GM18499 (cell line): ENCODE measurements around the gene IGF1.
A peak's percentile ranks its signal among the peaks of the same experiment; 100 is the strongest.

Experiments used
- ATAC-seq: cut with Tn5 transposase; IDR thresholded peaks from one replicate; pipeline ENCODE4 v1.9.1; 2021; ENCODE audit warnings: moderate number of reproducible peaks; ENCODE audit not compliant: insufficient read depth, unreplicated experiment

IGF1 gene

DNA sequence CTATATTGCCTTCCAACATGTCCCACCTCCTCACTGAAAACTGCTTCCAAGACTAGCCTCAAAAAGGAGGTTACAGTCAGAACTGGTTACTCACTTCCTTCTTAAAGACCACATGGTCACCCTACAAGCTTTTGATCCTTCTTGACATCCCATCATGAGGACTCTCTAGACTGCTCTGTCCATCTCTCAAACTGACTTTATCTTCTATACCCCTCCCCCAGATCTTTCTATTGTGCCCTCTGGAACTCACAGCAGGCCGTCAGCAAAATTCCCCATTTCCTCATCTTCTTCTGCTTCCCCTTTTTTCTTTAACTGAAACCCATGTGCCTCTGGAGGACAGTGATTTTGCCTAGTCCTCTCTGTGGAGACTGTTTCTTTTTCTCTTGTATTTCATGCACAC is 18.1 kb upstream of the IGF1 start:
- ATAC-seq, result no peak

DNA sequence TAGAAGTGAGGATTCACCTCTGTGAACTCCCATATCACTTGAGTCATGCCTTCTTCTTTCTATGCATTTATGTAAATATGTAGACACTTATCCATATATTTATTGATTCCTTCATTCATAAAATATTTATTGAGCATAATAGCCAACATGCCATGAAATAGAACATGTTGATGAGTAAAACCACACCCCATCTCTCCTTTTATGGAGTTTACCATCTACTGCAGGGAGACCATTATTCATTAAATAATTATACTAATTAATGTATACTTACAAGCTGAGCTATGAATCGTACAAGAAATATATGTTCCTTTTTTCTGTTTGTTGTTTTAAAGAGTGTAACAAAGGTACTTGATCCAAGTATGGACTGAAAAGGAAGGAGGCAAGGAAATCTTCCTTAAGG is 17.4 kb upstream of the IGF1 start:
- ATAC-seq, result no peak

DNA sequence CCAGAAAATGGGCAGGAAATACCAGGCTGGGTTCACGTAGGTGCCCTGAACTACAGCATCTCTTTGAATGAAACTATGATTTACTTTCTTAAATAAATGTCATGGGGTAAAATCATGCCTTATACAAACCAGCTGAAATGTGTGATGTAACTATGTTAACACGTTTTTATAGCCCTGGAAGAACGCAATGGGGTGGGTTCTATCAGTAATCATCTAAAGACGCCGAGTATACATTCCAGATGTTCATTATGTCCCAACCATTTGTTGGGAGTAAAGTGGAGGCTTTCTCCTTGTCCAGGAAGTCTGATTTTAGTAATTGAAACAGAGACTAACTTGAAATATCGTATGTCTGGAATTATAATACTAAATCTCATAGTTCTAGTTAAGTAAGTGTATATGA is 16.2 kb upstream of the IGF1 start:
- ATAC-seq, result no peak

DNA sequence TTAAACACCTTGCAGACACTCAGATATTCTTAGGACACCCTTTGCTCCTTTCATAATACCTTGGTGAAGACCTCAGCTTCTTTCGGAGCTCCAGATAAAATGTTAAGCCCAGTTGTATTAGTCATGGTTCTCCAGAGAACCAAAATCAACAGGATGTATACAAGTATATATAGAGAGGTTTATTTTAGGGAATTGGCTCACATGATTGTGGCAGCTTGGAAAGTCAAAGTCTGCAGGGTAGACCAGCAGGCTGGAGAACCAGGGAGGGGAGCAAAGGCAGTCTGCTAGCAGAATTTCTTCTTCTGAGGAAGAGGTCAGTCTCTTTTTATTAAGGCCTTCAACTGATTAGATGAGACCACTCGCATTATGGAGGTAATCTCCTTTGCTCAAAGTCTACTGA is 6.9 kb upstream of the IGF1 start:
- ATAC-seq, result no peak

DNA sequence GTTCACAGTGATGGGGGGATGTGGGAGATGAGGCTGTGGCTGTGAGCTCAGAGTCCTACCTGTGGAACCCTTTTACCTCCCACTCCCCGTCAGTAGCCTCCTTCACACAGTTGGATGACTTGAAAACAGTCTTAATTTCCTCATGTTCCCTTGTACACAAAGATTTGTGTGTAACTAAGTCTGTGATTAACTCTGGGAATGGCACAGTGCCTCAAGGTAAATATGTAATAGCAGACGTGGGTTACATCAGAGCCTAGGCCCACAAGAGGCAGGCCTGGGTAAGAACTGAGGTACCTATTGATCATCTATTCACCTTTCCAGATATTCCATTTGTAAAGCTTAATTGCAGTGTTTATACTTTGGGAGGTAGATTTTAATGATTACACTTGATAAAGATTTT is 5.8 kb upstream of the IGF1 start:
- ATAC-seq, result no peak

DNA sequence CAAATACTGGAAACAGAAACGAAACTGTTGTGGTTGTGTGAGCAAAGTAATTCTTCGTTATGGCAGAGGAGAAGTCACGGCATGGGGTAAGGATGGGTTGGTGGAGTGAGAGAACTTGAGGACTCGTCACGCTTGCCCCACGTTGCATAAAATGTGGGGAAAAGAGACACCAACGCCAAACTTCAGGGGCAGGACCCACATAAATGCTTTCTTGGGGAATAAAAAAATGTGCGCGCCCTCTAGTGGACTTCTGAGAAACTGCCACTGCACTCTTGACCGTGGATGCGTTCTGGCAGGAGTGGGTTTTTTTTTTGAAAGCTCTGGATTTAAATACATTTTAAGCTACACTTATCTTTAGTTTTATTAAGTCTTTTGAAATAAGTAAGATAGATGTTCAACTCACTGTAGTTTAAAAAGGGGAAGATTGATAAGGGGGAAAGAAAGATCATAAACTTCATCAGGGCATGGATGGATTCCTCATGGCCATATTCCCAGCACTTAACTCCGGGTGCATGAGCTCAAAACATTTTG is 4.1 kb upstream of the IGF1 start:
- no peak for ATAC-seq

DNA sequence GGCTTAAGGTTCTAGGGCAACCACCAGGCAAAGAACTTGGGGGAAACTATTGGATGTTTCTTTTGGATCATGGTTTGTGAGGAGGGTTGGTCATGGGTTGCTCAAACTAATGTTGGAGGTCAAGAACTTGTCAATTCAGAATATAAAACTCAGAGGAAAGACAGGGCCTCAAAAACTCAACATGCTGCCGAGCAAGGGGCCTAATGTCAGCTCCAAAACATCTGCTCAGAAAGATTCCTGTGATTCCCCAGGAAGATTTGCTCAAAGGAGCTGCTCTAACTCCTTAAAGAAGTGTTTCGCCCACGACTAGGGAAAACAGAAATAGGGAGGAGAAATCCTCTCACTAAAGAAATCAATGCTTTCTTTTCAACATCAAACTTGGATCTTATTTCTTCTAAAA is 3.7 kb upstream of the IGF1 start:
- ATAC-seq, result no peak

DNA sequence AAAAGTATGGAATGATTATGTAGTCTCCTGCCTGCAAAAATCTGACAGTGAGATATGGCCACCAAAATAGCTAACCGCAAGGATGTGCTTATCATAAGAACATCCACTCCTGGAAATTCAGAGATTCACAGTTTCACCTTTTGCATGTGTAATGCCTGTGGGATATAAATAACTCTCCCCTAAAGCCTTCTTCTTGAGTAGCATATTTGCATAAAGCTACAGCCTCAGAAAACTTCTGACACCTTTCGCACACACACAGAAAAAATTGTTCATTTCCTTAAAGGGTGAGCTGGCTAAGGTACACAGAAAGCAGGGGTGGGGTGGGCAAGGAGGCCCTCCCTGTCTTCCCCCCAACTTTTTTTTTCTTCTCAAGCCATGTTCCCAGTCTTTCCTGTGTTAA is 3.1 kb upstream of the IGF1 start:
- ATAC-seq, result peak; percentile 46

DNA sequence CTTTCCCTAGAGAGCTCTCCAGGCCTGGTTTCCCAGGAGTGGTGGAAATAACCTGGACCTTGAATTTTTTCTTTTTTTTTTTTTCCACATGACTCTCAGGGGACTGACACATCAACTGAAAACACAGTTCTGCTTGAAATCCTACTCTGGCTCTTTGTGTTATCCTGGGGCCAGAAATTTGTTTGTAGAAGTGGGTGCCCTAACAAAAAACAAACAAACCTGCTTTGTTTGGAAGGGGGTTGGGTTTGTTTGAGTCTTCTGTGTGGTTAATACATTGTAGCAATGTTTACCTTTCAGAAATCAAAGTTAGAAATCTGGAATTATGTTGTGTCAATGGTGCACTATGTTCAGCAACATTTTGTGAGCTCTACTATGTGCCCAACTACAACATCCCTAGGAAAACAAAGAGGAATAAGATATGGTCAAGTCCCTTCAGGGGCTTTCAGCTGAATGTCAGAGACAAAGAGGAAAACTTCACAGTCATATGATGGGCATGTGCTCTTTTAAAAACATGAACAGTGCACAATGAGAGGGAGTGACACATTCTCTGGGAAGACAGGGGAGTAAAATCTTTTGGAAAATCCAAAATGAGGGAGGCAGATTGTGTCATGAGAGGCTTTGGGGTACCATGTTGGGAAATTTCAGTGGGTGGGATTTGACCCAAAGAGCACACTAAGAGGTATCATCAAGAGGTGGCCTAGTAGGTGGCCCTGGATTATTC is 1.5 kb upstream of the IGF1 start:
- ATAC-seq, result no peak

DNA sequence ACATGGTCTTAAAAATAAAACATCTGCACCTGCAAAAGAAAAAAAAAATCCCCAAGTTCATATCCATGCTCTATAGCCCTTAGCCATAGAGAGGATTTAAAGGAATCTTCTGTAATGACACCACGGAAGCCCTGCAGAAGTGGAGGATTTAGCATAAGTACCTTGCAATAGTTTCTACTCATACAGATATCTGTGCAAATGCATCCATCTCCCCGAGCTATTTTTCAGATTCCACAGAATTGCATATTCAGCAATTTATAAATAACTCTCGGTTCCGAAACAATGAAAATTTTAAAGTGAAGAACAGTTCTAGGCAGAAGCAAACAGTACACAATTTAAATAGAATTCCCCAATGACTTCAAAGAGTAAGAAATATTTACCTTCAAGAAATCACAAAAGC is 424 bp downstream of the IGF1 start:
- ATAC-seq, result no peak

DNA sequence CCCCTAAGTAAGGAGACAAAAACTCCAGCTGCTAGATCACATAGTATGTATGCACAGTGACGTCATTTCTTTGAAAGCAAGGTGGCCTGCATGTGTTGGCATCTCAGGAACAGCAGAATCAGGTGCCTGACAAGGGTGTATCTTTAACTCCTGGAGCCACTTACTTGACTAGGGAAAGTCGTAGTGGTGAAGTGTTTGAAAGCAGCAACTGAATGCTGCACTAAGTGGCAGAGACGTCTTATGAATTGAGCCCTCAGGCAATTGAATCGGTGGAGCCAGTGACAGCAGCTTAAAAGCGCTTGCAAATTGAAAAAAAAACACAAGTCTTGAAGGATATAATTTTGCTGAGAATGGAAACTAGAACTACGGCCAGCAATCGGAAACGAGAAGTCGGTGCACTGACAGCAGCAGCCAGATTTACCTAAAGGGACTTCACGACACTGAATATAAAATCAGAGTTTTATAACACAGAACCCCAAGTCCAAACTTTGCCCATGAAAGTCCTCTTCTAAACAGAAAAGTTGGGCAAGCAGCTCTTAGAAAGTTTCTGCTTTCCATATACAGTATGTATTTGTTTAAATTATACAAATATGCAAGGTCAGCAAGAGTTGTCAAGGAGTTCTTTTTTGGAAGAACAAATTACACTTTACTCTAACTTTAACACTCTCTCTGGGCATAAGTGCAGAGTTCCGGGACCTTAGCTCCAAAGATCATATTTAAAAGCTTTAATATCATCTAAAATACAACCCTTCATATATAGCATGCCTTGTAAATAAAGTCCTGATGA is 1.1 kb downstream of the IGF1 start:
- peak; percentile 15 for ATAC-seq

DNA sequence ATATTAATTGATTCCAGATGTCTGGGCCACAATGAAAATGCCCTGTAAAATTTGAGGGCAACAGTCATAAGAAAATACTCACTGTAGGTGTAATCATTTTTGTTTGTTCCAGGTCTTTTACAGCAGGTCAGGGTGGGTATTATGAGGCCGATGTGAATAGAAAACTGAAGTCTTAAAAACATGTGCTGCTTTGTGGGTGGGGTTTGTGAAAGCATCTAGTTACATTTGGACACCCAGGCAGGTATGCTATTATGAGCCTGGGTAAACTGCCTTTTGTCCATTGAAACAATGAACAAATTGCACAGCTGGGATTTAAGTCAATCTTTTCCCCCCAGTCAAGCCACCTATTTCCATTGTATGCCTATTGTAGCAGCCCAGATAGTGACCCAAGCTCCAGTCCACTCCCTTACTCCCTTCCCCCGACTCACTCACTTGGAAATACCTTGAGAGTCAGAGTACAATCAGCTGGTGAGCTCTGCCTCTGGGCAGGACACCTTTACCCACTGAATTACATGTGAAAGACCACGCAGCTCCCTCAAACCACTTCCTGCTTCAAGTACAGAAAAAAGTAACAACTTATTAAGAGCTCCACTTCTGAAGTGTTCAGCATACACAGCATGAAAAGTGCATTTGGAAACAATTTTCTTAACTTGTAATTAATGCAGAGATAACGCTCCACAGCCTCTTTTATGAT is 1.8 kb downstream of the IGF1 start:
- peak; percentile 44 for ATAC-seq

DNA sequence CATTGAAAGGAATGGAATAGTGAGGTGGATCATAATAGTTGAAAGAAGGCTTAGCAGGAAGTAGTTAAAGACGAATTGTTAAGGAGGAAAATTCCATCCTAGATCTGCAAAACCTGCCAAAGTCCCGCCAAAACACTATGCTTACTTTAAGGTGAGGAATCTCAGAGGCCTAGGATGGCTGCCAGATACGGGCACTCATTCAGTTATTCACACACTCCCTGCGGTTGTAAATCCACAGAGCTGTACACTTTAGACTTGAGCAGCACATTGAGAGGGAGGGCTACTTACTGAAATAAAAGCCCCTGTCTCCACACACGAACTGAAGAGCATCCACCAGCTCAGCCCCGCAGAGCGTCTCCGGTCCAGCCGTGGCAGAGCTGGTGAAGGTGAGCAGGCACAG is 5.0 kb downstream of the IGF1 start:
- ATAC-seq, result no peak

DNA sequence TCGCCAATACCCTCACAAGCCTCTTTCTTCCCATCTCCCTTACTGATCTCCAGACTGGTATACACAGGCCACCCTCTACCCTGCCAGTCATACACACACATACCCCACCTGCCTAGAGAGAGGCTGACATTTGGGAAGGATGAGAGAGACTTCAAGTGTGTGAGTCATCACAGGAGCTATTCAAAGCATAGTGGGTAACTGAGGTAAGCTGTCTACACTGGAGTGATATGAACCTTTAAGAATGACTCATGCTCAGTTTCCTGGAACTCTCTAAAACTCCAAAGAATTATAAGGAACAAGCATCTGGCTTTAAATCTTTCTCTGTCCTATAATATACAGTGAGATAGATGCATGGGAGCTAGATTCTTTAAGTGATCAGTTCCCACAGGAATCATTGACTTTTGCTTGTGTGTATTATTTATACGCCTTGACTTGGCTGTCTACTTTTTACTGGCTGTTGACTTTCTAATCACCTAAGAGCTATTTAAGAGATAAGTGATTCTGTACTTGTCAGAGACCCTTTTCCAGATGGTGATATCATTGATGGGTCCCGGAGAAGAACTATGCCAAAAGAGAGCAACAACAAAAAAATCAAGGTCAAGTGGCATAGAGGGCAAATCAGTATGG is 5.8 kb downstream of the IGF1 start:
- no peak for ATAC-seq

DNA sequence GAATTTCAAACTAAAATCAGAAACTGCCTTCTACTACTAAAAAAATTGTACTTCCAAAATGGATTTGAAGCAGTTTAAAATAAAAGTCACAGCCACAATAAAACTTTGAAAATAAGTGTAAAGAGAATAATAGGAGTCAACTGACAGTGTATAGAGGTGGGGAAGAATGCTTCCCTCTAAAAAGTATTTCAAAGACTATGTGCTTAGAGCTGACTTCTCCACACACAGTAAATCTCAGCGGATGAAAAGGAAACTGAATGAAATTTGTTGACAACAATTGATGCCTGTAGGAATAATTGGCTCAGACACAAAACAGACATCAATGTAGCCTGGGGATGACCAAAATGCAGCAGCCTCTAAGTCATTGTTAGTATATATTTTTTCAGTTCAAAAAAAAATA is 7.9 kb downstream of the IGF1 start:
- no peak for ATAC-seq

DNA sequence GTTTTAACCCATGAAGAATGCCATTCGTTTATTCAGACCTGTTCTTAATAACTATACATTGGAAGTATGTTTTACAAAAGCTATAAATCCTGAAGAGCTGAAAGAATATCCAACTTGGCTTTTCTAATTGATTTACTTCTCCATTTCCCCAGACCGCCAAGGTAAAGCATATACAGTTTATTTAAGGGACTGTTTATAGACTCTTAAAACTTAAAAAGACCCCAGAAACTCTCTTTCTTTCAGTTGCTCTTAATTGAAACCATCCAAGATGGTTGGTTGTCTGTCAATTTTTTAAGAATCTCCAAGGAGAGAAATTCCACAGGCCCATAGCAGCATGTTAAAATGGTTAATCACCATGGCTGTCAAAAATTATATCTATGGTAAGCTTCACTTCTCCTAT is 8.8 kb downstream of the IGF1 start:
- no peak for ATAC-seq

DNA sequence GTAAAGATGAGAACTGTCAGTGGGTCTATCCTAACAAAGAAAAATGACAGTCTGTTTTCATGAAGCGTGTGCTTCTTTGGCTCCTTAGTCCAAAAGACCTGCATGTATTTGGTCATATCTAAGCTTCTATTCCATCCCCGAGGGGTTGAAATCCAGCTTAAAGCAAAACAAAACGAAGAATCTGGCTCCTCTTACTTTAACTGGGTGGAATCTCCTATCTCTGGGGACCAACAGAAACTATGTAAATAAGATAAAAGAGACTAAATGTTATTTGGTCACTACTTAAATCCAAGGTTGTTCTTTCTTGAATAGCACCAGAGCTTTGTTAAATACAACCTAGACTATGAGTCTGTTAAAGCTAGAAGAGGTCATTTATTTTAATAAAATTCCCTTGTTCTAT is 9.4 kb downstream of the IGF1 start:
- no peak for ATAC-seq

DNA sequence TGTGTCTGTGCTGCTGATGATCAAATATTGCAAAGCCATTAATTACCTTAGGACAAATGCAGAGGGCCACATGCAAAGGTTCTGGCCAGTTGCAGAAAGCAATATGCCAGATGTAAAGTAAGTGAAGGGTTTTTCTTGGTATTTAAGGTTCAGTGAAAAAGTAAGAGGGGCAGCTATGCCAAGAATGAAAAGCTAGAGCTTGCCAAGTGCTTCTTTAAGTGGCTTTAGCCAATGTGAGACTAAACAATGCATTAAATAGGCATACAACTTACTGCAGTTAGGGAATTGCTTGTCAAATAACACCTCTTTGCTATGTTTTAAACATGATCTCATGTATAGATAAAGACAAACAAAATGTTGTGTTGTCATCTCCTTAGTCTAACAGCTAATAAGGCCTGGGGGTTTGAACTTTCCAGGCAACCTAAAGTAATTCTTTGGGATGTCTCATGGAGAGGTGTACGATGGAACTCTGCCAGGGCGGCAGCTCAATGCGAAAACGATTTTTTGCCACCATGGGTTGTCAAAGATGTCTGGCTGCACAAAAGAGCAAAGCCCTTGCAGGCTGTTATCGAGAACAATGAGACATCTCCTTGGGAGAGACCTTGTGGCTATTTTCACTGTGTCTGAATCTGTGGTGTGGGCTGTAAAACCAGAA is 12.0 kb downstream of the IGF1 start:
- no peak for ATAC-seq

DNA sequence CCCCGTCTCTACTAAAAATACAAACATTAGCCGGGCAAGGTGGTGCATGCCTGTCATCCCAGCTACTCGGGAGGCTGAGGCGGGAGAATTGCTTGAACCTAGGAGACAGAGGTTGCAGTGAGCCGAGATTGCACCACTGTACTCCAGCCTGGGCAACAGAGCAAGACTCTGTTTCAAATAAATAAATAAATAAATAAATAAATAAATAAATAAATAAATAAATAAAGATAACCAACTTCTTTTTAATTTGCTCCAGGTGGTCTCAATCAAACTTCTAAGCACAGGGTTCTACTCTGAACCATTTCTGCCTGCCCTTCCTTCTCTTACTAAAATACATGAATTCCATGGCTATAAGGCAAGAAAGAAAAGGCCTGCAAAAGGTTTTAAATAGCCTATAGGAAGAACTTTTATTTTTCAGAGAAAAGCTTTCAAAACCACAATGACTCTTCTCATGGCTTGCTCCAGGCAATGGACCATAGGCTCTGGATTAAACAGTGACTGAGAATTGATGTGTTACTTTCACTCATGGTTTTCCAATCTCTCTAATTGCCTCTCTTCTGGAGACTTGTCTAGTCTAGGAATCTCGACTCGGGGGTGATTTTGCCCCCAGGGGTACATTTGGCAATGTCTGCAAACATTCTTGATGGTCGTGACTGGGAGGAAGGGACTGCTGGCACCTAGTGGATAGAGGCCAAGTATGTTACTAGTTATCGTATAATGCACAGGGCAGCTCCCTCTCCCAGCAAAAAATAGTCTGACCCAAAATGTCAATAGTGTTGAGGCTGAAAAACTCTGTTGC is 14.4 kb downstream of the IGF1 start:
- no peak for ATAC-seq
